HepG2 (cell line): Measurements from ENCODE around the gene FPGS. TPM values are rescaled to one million over a fixed set of nuclear protein-coding genes. Genes with fewer than 3 reads are reported as not detected.

Experiments
- ATAC-seq: fragments of 200-7000 bp; cut with Tn5 transposase; 3 replicates; pipeline ENCODE4 v1.9.1; 2020; ENCODE audit warnings: mild to moderate bottlenecking, moderate library complexity
- BruUV-seq: library from RNA; stranded (reverse); fragments of 400-500 nt; replicated peaks from 2 replicates; lab custom pipeline; 2021; lab: Mats Ljungman, UMichigan
- CTCF ChIA-PET: fragments of 300-600 bp; formaldehyde crosslinking; extraction: SDS; loops from one replicate; lab custom pipeline; 2021; ENCODE audit warnings: low total read pairs, inconsistent platforms, low intra/inter-chr PET ratio; lab: Yijun Ruan, JAX
- POLR2A ChIA-PET: fragments of 350-600 bp; sonication (Branson Sonifier 250); formaldehyde crosslinking; loops from one replicate; lab custom pipeline; 2020; ENCODE audit warnings: antibody characterized with exemption, inconsistent platforms; lab: Yijun Ruan, JAX
- DNase-seq: peaks from one replicate; pipeline ENCODE4 v3.0.0-alpha.2; 2015; ENCODE audit warnings: low spot score
- FAIRE-seq: peaks from 3 replicates; lab custom pipeline; 2011; peaks lifted over from hg19 to GRCh38; lab: Jason Lieb, UNC
- H2AFZ ChIP-seq: one replicate; pipeline ENCODE4 v1.6.1; 2011; ENCODE audit warnings: low read length, inconsistent platforms
- H3K27ac ChIP-seq: fragments of 300-600 bp; 3 replicates; pipeline ENCODE4 v1.8.0; 2011; ENCODE audit warnings: mixed run types, mild to moderate bottlenecking, mixed read lengths, low read length, inconsistent platforms; ENCODE audit not compliant: insufficient read depth; ENCODE audit errors: extremely low read length
- H3K27me3 ChIP-seq, 2 experiments: fragments of 200-600 bp in 1 of 2; 2 replicates in 1 of 2; 3 replicates in 1 of 2; pipeline versions ENCODE4 v1.6.0 to v1.8.0; 2011; ENCODE audit warnings: low read length in 2 of 2, mild to moderate bottlenecking in 2 of 2, moderate library complexity in 2 of 2, inconsistent platforms in 1 of 2; ENCODE audit not compliant: insufficient read depth in 2 of 2, control insufficient read depth in 1 of 2
- H3K36me3 ChIP-seq, 2 experiments: fragments of 200-600 bp in 1 of 2; replicated peaks in 1 of 2; 2 replicates in 1 of 2; 3 replicates in 1 of 2; pipeline versions ENCODE4 v1.5.1 to v1.8.0; 2011; ENCODE audit warnings: low read length in 2 of 2, inconsistent platforms in 1 of 2; ENCODE audit not compliant: insufficient read depth in 2 of 2, control insufficient read depth in 1 of 2
- H3K4me1 ChIP-seq: 2 replicates; pipeline ENCODE4 v1.5.1; 2012; ENCODE audit warnings: low read length, inconsistent platforms; ENCODE audit not compliant: insufficient read depth
- H3K4me2 ChIP-seq: 2 replicates; pipeline ENCODE4 v1.6.0; 2011; ENCODE audit warnings: low read depth, low read length, inconsistent platforms
- H3K4me3 ChIP-seq, 3 experiments: fragments of 200-600 bp in 1 of 3; sonication (generic), shearing (Covaris generic) in 1 of 3; replicated peaks in 1 of 3; 2 replicates each; pipeline ENCODE4 v1.5.1; 2011 to 2016; ENCODE audit warnings: low read length in 3 of 3, inconsistent platforms in 2 of 3, low read depth in 2 of 3, mild to moderate bottlenecking in 2 of 3, control low read depth in 1 of 3, mixed read lengths in 1 of 3; ENCODE audit not compliant: insufficient read depth in 1 of 3
- H3K79me2 ChIP-seq: one replicate; pipeline ENCODE4 v1.6.1; 2011; ENCODE audit warnings: low read length, inconsistent platforms; ENCODE audit not compliant: insufficient read depth
- H3K9ac ChIP-seq: 2 replicates; pipeline ENCODE4 v1.6.0; 2011; ENCODE audit warnings: mild to moderate bottlenecking, low read depth, low read length, inconsistent platforms; ENCODE audit not compliant: insufficient read depth
- H3K9me3 ChIP-seq: 2 replicates; pipeline ENCODE4 v1.5.1; 2012; ENCODE audit warnings: mild to moderate bottlenecking, low read length
- H4K20me1 ChIP-seq: 2 replicates; pipeline ENCODE4 v1.6.0; 2011; ENCODE audit warnings: inconsistent platforms, mild to moderate bottlenecking, low read length, moderate library complexity; ENCODE audit not compliant: insufficient read depth
- ATF2 ChIP-seq: sonication (generic); formaldehyde crosslinking; IDR thresholded peaks from 2 replicates; pipeline ENCODE4 v1.4.0; 2020; ENCODE audit warnings: missing genetic modification reagents
- MIER2 ChIP-seq: IDR thresholded peaks from 2 replicates; pipeline ENCODE4 v1.6.1; 2016; ENCODE audit warnings: missing biosample characterization, missing genetic modification reagents
- MXD3 ChIP-seq: IDR thresholded peaks from 2 replicates; pipeline ENCODE4 v1.6.1; 2016; ENCODE audit warnings: mild to moderate bottlenecking, missing biosample characterization, missing genetic modification reagents
- MZF1 ChIP-seq: sonication (generic); formaldehyde crosslinking; IDR thresholded peaks from 2 replicates; pipeline ENCODE4 v1.8.1; 2023; ENCODE audit warnings: mild to moderate bottlenecking, missing genetic modification reagents, borderline replicate concordance
- NFYB ChIP-seq: sonication (generic); formaldehyde crosslinking; IDR thresholded peaks from 2 replicates; pipeline ENCODE4 v1.4.0; 2020; ENCODE audit warnings: missing genetic modification reagents
- NFYC ChIP-seq: IDR thresholded peaks from 2 replicates; pipeline ENCODE4 v1.6.1; 2016; ENCODE audit warnings: missing genetic modification reagents, missing compliant biosample characterization
- ZBTB26 ChIP-seq: IDR thresholded peaks from 2 replicates; pipeline ENCODE4 v1.6.1; 2016; ENCODE audit warnings: missing compliant biosample characterization, missing genetic modification reagents, borderline replicate concordance
- ZNF720 ChIP-seq: sonication (generic); formaldehyde crosslinking; IDR thresholded peaks from 2 replicates; pipeline ENCODE4 v1.4.0; 2020; ENCODE audit warnings: missing genetic modification reagents
- ZNF768 ChIP-seq: sonication (generic); formaldehyde crosslinking; IDR thresholded peaks from 2 replicates; pipeline ENCODE4 v1.4.0; 2020; ENCODE audit warnings: missing genetic modification reagents
- WGBS: methylation state at CpG from one replicate; pipeline ENCODE4 v1.1.6; 2017; ENCODE audit warnings: low lambda C conversion rate; 5-methylcytosine and 5-hydroxymethylcytosine counted together
- in situ Hi-C: cut with HindIII; loops from 2 replicates; pipeline ENCODE4 v1.10.0; 2017; ENCODE audit warnings: low pct_unique_long_range_greater_than_20kb; ENCODE audit not compliant: extremely low pct_ligation_motif_present
- intact Hi-C: fragments of 100-400 bp; cut with micrococcal nuclease; formaldehyde crosslinking; loops from one replicate; pipeline ENCODE4 v1.10.0; 2022; ENCODE audit not compliant: unreplicated experiment
- polyA plus RNA-seq, 8 experiments: library from polyadenylated mRNA; depleted of rRNA in 3 of 8; stranded (reverse) in 7 of 8; unstranded in 1 of 8; fragments of >200 nt; fragmentation: Illumina TruSeq in 4 of 8; extraction: Trizol in 4 of 8; gene quantifications; 2 replicates each; pipeline versions ENCODE4 v1.2.1 to v1.2.3, GENCODE V29; 2011 to 2016; ENCODE audit warnings: low read depth in 4 of 8, missing spikeins in 1 of 8, mixed read lengths in 1 of 8; ENCODE audit not compliant: insufficient read depth in 1 of 8
- total RNA-seq, 5 experiments: library from RNA; depleted of rRNA; stranded (reverse); fragments of >200 nt; fragmentation: Illumina TruSeq; extraction: Trizol; gene quantifications; 2 replicates each; pipeline ENCODE4 v1.2.3, GENCODE V29; 2016; ENCODE audit warnings: low read depth in 1 of 5

The FPGS gene
- total and polyA plus RNA-seq, 2 of the 13 experiments (the other 11 are each of a cell fraction or from before 2014, with no cell fraction given): 35.6 to 36.8 TPM

- Histone ChIP-seq H3K9me3 (no peaks in the 10 kb centered on the region), H3K36me3 (no peaks in the 10 kb centered on the region), H3K9ac (no peak overlapping the region), H2AFZ (no peak overlapping the region), H3K27me3 (peaks cover 3 to 43% of the 10 kb centered on the region in 2 experiments; a peak in 3 of 5 replicates), H4K20me1 (no peaks in the 10 kb centered on the region), H3K27ac (no peak overlapping the region), H3K4me2 (no peak overlapping the region), H3K79me2 (no peaks in the 10 kb centered on the region), H3K4me3 (no peak overlapping the region), H3K4me1 (no peaks in the 10 kb centered on the region)
- no peak for FAIRE-seq
- WGBS: 2% methylated on average over 6 of the region's 8 CpGs
- no TSS peak for BruUV-seq
- DNase-seq: no peak
- ChIA-PET POLR2A (no interaction called here), CTCF (no interaction called here)
- ATAC-seq: no peak
- intact Hi-C loops (no loop called here), in situ Hi-C loops (no loop called here)
- peak; percentile 65; the same call in 1 of the 2 replicates for TF ChIP-seq ZNF768
- no peak for TF ChIP-seq MIER2
Observed at GRCh38 chr9:127753622-127754021, 49.1 kb upstream of the FPGS start.

GRCh38 chr9:127754099-127755060 is 48.3 kb upstream of the FPGS start:
- WGBS: 68% methylated on average over 6 of the region's 86 CpGs
- POLR2A ChIA-PET: no interaction called here
- peak; percentile 60 for ATAC-seq

More at GRCh38 chr9:127754099-127755060, 48.3 kb upstream of the FPGS start:
- H3K4me2 ChIP-seq: no peak overlapping the region
- FAIRE-seq (no peak), DNase-seq (no peak)
- no peaks in the 10 kb centered on the region for H3K4me1 ChIP-seq
- no peaks in the 10 kb centered on the region for H4K20me1 ChIP-seq
- H3K79me2 ChIP-seq: no peaks in the 10 kb centered on the region
- CTCF ChIA-PET: no interaction called here
- intact Hi-C loops: no loop called here
- H3K4me3 ChIP-seq: no peak overlapping the region
- in situ Hi-C loops: no loop called here
- no peak overlapping the region for H3K9ac ChIP-seq
- H3K9me3 ChIP-seq: no peaks in the 10 kb centered on the region
- H3K27me3 ChIP-seq: peaks cover under 1 to 42% of the 10 kb centered on the region in 2 experiments; a peak in 3 of 5 replicates
- H2AFZ ChIP-seq: no peak overlapping the region
- no TSS peak for BruUV-seq
- H3K27ac ChIP-seq: no peak overlapping the region
- TF ChIP-seq NFYB (CRISPR knock-in tag) (peak; percentile 53), ATF2 (CRISPR knock-in tag) (peak; percentile 38; the same call in 1 of the 2 replicates), ZBTB26 (CRISPR knock-in tag) (no peak), NFYC (CRISPR knock-in tag) (peak; percentile 63), ZNF720 (CRISPR knock-in tag) (no peak), MZF1 (CRISPR knock-in tag) (no peak), MXD3 (CRISPR knock-in tag) (no peak)
- H3K36me3 ChIP-seq: no peaks in the 10 kb centered on the region
